GM18505 (cell line): Measurements from ENCODE around the gene NEDD8.

Experiments used
- ATAC-seq: cut with Tn5 transposase; IDR thresholded peaks from one replicate; pipeline ENCODE4 v1.9.1; 2021; ENCODE audit not compliant: unreplicated experiment
- POLR2A ChIP-seq: IDR thresholded peaks from 4 replicates; pipeline ENCODE4 v1.6.1; 2011; ENCODE audit warnings: borderline replicate concordance; ENCODE audit not compliant: insufficient read depth, insufficient read length; ENCODE audit errors: extremely low read depth

Gene NEDD8

GRCh38 chr14:24186831-24187538, 45.2 kb downstream of the NEDD8 start:
- TF ChIP-seq POLR2A = no peak
- no peak for ATAC-seq

GRCh38 chr14:24185741-24186140, 46.4 kb downstream of the NEDD8 start:
- ATAC-seq = no peak
- no peak for TF ChIP-seq POLR2A

GRCh38 chr14:24185026-24185425, 47.1 kb downstream of the NEDD8 start:
- no peak for TF ChIP-seq POLR2A
- no peak for ATAC-seq

- no peak for ATAC-seq
- TF ChIP-seq POLR2A = no peak
Observed at GRCh38 chr14:24184104-24184970, 47.8 kb downstream of the NEDD8 start.

DNA sequence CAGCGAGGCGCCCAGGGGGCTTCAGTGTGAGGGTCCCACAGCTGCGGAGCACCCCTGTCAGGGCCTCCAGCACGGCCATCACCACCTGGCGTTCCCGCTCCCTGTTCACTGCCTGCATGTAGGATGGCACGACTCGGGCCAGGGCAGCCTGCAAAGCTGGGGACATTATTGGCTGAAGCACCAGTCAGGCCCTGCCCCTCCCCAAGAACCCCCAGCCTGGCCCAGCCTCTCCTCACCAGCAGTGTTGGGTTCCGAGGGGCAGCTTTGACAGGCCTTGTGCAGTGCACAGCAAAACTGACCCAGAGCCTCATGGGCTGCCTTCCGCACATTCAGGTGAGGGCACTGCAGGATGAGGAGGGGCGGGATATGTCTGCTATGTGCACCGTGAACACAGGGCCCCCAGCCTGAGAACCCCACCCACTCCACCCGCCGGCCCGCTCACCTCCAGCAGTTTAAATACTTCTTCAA, 49.1 kb downstream of the NEDD8 start:
- no peak for ATAC-seq
- TF ChIP-seq POLR2A = no peak

- no peak for ATAC-seq
- no peak for TF ChIP-seq POLR2A
Observed at GRCh38 chr14:24182110-24182882, 49.9 kb downstream of the NEDD8 start.

DNA sequence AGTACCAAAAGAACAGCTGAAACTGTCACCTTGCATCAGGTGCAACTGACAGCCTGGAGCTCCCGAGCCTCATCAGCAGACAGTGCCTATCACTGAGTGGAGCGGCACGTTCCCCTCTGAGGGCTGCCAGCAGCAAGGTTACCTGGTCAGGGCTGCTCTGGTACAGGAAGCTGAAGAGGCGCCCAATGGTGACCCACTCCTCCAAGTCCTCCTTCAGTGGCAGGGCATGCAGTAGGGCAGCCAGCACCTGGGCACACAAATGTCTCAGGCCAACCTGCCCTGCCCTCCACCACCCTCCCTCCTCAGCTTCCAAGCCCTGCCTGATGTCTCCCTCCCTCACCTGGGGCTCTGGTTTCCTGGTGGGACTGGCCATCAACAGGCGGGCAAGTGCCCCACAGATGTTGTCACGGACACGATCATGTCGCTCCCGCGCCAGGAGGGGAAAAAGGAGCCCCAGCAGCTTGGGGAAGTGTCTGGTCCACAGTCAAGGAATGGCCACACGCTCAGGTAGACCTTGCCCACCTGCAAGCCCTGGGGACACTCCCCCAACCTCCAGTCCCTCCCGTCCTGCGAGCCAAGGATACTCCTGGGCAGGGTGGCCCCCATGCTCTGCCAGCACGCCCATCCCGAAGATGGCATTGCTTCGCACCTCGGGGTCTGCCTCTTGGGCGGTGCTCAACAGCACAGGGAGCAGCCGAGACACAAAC, 50.6 kb downstream of the NEDD8 start:
- TF ChIP-seq POLR2A = peak; percentile 44
- ATAC-seq = no peak

- no peak for TF ChIP-seq POLR2A
- ATAC-seq = no peak
Observed at GRCh38 chr14:24179961-24180796, 52.0 kb downstream of the NEDD8 start.

DNA sequence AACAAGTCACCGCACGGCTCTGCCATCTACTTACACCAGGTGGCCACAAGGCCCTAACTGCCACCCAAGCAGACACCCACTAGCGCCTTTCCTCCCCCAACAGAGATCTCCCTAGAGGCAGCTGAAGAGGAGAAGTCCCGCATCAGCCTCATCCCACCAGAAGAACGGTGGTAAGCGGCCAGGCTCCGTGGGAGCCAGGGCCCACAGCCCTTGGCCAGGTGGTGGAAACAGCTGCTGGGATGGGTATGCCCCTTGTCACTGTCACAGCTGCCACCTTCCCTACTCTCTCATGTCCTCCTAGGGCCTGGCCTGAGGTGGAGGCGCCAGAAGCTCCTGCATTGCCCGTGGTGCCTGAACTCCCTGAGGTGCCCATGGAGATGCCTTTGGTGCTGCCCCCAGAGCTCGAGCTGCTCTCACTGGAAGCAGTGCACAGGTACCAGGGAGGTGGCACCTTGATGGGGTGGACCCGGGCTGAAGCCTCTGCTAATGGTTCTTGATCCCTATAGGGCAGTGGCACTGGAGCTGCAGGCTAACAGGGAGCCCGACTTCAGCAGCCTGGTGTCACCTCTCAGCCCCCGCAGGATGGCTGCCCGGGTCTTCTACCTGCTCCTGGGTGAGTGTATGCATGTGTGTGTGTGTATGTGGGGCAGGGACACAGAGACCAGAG, 52.7 kb downstream of the NEDD8 start:
- no peak for TF ChIP-seq POLR2A
- ATAC-seq = no peak

DNA sequence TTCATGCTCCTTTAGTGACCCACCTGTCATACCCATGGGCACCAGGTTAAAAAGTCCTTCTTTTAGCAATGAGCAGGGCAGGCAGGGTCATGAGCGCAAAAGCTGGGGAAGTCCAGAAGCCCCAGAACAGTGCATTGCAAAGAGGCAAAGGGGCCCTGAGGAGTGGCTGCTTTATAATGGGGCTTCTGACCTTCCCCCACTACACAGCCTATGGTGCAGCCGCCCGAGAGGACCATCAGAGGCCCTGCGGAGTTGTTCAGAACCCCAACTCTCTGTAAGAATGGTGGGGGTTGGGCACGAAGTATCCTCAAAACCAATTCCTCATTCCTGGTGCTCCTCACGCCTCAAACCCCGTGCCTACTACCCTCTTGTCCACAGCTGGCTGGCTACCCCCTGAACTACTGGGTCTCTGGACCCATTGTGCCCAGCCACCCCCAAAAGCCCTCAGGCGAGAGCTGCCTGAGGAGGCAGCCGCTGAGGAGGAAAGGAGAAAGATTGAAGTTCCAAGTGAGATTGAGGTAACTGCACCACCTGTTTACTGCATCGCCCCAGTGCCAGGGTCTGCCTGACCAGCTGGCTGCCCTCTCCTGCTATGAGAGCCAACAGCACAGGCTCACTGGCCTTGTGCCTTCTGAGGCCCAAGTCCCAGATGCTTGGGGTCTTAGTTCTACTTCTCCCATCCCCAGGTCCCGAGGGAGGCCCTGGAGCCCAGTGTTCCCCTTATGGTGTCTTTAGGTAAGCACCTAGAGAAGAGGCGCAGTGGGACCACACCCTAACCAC, 53.6 kb downstream of the NEDD8 start:
- ATAC-seq = no peak
- no peak for TF ChIP-seq POLR2A

GRCh38 chr14:24177891-24178290, 54.3 kb downstream of the NEDD8 start:
- TF ChIP-seq POLR2A = no peak
- ATAC-seq = no peak
